Activated CD8-positive, alpha-beta memory T cell treated with anti-CD3 and anti-CD28 coated beads for 1 hour (primary cell): ENCODE data around the gene ITGB3BP.
"Not testable (repeated sequence)": the region's sequence is repeated elsewhere in the genome, so short reads cannot be mapped to it uniquely, and the experiment has no call there.

Experiments
- DNase-seq, 2 donors: peaks; one replicate each; pipeline ENCODE4 v3.0.0-alpha.2; 2020; ENCODE audit warnings: low read depth in 1 of 2; ENCODE audit errors: extremely low read depth in 1 of 2

Gene ITGB3BP, protein sequence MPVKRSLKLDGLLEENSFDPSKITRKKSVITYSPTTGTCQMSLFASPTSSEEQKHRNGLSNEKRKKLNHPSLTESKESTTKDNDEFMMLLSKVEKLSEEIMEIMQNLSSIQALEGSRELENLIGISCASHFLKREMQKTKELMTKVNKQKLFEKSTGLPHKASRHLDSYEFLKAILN

GRCh38 chr1:63522891-63523728 lies at the start of gene ITGB3BP, which contains the start of gene EFCAB7:
Gene ITGB3BP, minus strand, starts transcription at chr1:63523225. Its CDS starts 92 bp downstream, at chr1:63523133.
Gene EFCAB7, plus strand, starts transcription at chr1:63523525. Its CDS starts 2,048 bp downstream, at chr1:63525573.
- peak; percentile 45 to 68 for DNase-seq

- not testable (repeated sequence) for DNase-seq
These were observed 49.7 kb upstream of the ITGB3BP start for GRCh38 chr1:63572686-63573085.

GRCh38 chr1:63569640-63570316 lies 46.8 kb upstream of the ITGB3BP start:
- DNase-seq: no peak

GRCh38 chr1:63569068-63569467 lies 46.0 kb upstream of the ITGB3BP start:
- DNase-seq: no peak

GRCh38 chr1:63563745-63564144 lies 40.7 kb upstream of the ITGB3BP start:
- no peak for DNase-seq

DNA sequence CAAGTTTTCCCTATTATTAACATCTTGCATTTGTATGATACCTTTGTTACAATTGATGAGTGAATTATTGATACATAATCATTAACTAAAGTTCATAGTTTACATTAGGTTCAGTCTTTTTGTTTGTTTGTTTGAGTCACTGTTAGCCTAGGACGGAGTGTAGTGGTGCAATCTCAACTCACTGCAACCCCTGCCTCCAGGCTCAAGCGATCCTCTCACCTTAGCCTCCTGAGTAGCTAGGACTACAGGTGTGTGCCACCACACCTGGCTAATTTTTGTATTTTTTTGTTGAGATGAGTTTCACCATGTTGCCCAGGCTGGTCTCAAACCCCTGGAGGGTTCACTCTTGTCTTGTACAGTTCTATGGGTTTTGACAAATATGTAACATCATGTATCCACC lies 36.3 kb upstream of the ITGB3BP start:
- no peak for DNase-seq

DNA sequence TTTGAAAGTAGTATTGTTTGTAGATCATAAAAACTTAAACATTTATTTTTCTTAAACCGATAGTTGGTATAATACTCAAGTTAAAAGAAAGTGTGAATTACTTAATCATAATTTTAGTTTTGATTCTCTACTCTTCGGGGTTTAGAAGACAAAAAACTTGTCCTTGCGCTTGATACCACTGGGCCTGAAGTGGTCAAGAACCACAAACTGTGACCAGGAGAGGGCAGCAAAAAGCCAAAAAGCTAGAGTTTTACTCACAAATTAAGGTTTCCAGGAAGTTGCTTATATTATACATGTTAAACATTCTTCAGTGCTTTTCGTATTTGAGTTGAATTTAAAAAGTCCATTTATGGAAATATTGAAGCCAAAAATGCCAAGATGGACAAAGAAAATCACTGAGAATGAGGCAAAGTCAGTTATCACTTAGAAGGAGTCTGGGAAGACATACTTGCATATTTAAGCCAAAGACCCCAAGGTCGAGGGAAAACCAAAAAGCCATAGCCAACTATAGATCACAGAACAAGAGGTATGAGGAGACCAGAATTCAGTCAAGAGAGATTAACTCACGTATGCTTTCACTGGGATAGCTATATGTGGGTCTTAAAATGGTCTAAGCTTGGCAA lies 34.5 kb upstream of the ITGB3BP start:
- DNase-seq: no peak

- DNase-seq: no peak
These were observed 32.5 kb upstream of the ITGB3BP start for GRCh38 chr1:63555480-63555879.

GRCh38 chr1:63548877-63549276 lies 25.9 kb upstream of the ITGB3BP start:
- DNase-seq: no peak

DNA sequence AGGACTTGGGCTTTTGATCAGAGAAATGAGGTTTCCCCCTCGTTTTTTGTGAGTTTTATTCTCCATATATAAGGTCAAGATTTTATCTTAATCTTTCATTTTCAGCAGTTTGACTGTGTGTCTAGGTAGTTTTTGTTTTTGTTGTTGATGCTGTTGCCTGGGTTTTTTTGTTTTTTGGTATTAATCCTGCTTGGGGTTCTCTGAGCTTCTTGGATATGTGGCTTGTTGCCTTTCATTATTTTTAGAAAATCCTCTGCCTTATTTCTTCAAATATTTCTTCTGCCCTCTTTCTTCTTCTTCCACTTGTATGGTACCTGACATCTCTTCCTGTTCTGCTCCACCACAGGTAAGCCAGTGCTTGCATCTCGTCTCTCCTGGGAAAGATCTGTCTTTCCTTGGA lies 25.3 kb upstream of the ITGB3BP start:
- DNase-seq: no peak

- DNase-seq: no peak
These were observed 24.7 kb upstream of the ITGB3BP start for GRCh38 chr1:63547621-63548294.

- no peak for DNase-seq
These were observed 22.8 kb upstream of the ITGB3BP start for GRCh38 chr1:63545780-63546179.

- DNase-seq: no peak
These were observed 14.9 kb upstream of the ITGB3BP start for GRCh38 chr1:63537940-63538339.

DNA sequence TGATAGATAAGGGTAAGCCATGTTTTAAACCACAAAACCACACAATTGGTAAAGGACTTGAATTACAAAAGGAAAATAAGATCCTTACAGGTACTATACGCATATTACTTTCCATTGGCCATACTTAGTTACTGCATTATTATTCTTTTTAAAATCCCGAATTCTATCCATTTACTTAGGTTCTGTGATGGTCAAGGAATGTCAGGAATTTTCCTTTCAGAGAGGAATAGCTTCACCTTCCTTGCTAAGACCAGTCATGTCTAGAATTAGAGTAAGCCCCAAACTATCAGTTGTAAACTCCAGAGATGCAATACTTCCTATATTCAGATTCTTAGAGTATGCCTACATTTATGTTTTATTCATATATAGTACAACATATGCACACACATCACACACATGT lies 14.0 kb upstream of the ITGB3BP start:
- no peak for DNase-seq

DNA sequence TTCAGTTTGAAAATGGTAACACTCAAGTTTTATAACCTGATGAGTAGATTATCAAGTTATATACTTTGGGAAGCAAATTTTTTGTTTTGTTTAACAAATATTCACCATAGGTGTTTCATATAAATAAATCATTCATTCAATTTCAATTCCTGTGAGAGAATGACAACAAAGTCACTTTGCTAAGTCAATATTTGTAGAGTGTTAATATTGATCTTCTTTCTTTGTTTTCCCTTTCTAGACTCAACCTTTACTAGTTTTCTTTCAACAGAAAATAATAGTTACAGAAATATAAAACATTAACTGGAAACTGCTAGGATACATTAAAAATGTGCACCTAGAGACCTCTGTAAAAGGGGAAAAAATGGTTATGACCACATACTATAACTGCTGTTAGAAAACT lies 11.4 kb upstream of the ITGB3BP start:
- DNase-seq: no peak

- DNase-seq: no peak
These were observed 10.9 kb upstream of the ITGB3BP start for GRCh38 chr1:63533931-63534330.

GRCh38 chr1:63532727-63533126 lies 9.7 kb upstream of the ITGB3BP start:
- DNase-seq: no peak

DNA sequence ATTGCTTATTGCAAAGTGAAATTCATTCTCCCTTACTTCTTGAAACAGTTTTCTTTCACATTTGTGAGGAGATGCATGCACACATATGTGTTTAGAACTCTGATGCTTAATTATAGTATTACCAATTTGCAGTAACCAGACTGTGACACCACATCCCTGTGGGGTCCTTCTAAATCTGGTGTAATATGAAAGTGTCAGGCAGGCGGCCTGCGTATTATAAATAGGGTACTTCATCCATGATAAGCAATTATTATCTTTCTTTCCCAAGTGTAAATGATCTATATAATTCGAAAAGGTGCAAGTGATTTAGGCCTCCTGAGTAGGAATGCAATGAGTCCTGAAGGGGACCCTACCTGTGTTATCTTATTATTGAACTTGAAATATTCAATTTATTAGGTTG lies 1.2 kb upstream of the ITGB3BP start:
- DNase-seq: no peak

GRCh38 chr1:63523738-63524137 lies 713 bp upstream of the ITGB3BP start:
- DNase-seq: no peak

DNA sequence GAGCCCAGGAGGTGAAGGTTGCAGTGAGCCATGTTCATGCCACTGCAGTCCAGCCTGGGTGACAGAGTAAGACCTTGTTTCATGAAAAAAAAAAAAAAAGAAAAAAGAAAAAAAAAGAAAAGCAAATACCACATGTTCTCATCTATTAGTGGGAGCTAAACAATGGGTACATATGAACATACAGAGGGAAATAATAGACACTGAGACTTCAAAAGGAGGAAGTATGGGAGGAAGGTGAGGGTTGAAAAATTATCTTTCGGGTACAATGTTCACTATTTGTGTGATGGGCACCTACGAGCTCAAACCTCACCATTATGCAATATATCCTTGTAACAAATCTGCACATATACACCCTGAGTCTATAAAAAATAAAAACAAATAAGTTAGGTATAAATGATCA lies 6.4 kb downstream of the ITGB3BP start:
- no peak for DNase-seq

DNA sequence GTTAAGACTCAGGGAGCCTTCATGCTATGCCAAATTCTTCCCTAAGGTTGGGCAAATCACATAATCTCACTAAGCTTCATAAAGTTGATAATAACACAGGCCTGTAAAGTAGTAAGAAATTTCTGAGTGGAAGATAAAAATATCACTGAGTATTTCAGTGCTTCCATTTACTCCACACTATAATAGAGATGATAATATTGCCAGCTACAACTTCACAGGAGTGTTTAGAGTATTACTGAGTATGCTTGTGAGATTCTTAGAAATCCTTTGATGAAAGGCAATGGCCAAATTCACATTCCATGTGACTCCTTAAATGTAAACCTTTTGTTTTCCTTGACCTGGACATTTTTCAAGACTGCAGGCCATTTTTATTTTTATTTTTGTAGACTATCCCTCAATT lies 10.4 kb downstream of the ITGB3BP start:
- no peak for DNase-seq
